Adrenal gland (tissue), 12 donors: ENCODE measurements around the gene DOCK3. TPM values are rescaled to one million over a fixed set of nuclear protein-coding genes. Genes with fewer than 3 reads are reported as not detected.
"Not testable (repeated sequence)": the region's sequence is repeated elsewhere in the genome, so short reads cannot be mapped to it uniquely, and the experiment has no call there.

ENCODE experiments used
- DNase-seq, 7 donors: peaks; one replicate each; pipeline ENCODE4 v3.0.0-alpha.2; 2019 to 2020
- H3K27ac ChIP-seq, 5 donors: fragments of 200-600 bp; sonication (generic) in 4 of 5; 1 replicate in 3 of 5; 2 replicates in 2 of 5; pipeline versions ENCODE4 v1.5.1 to v1.8.0; 2016 to 2020; ENCODE audit warnings: mild to moderate bottlenecking in 1 of 5
- H3K27me3 ChIP-seq: fragments of 200-600 bp; 2 replicates; pipeline ENCODE4 v1.8.0; 2021
- H3K36me3 ChIP-seq, 2 donors: fragments of 200-600 bp; replicated peaks in 1 of 2; 1 replicate in 1 of 2; 2 replicates in 1 of 2; pipeline versions ENCODE4 v1.5.1 to v1.8.0; 2018 to 2022
- H3K4me1 ChIP-seq, 2 donors: fragments of 200-600 bp; replicated peaks in 1 of 2; 1 replicate in 1 of 2; 2 replicates in 1 of 2; pipeline versions ENCODE4 v1.5.1 to v1.8.0; 2018 to 2021
- H3K4me3 ChIP-seq, 4 donors: fragments of 200-600 bp; sonication (generic) in 3 of 4; one replicate each; pipeline ENCODE4 v1.5.1; 2016 to 2018
- H3K9me3 ChIP-seq, 3 donors: fragments of 200-600 bp; sonication (generic) in 1 of 3; replicated peaks in 1 of 3; 1 replicate in 2 of 3; 2 replicates in 1 of 3; pipeline versions ENCODE4 v1.5.1 to v1.8.0; 2016 to 2021
- POLR2A ChIP-seq, 2 donors: fragments of 450-650 bp; IDR thresholded peaks; one replicate each; pipeline ENCODE4 v1.6.1; 2017; ENCODE audit warnings: antibody characterized with exemption in 2 of 2, mild to moderate bottlenecking in 2 of 2, moderate library complexity in 1 of 2
- WGBS, 4 donors: extraction: QIAGEN DNeasy Blood & Tissue Kit in 2 of 4; methylation state at CpG; one replicate each; pipeline versions ENCODE4 v1.1.5 to v1.1.7; 2013 to 2017; 5-methylcytosine and 5-hydroxymethylcytosine counted together
- intact Hi-C, 2 donors: fragments of 100-400 bp; cut with DNase I; formaldehyde crosslinking; loops; one replicate each; pipeline versions ENCODE4 v1.14.1 to v1.15.0; 2022 to 2023
- polyA plus RNA-seq, 3 donors: library from polyadenylated mRNA; stranded (reverse); fragments of 200-250 nt in 2 of 3; fragments of 350-450 nt in 1 of 3; fragmentation: Illumina TruSeq in 1 of 3; extraction: RNeasy Lipid Tissue Mini Kit (QIAGEN cat#74804) in 1 of 3; gene quantifications; one replicate each; pipeline ENCODE4 v1.2.3, GENCODE V29; 2013 to 2014
- total RNA-seq, 9 donors: library from RNA; depleted of rRNA in 4 of 9; stranded (reverse); fragments of >200 nt in 4 of 9; fragments of 120-200 nt in 1 of 9; fragmentation: NEBNext Ultra II Directional in 1 of 9; extraction: Animal tissue kit (Norgen Biotek cat#: 25700) in 1 of 9; gene quantifications; one replicate each; pipeline versions ENCODE4 v1.1.0 to v1.2.4, GENCODE V29; 2013 to 2023
- TF ChIP-seq, protein P1 (sequence below), 6 experiments: fragments of 450-650 bp in 4 of 6; fragments of 200-600 bp in 2 of 6; sonication (generic) in 1 of 6; IDR thresholded peaks; 1 replicate in 5 of 6; 2 replicates in 1 of 6; pipeline versions ENCODE4 v1.5.1 to v1.8.0; 2016 to 2021; ENCODE audit warnings: antibody characterized with exemption in 6 of 6, mild to moderate bottlenecking in 2 of 6, moderate library complexity in 1 of 6
- donor health status: healthy with polysubstance abuse.
- donor health status: Bipolar disorder and iron deficiency.
- donor health status: DM: yes; HTN: yes; CAD: no.
- donor health status: DM: no; HTN: no; CAD: no.
- donor health status: DM: no; HTN: no; CAD: no.
- donor health status: DM: yes; HTN: yes; CAD: no.

The DOCK3 gene
- total and polyA plus RNA-seq, 12 donors, result 0.72 to 8.6 (median 2.9) TPM

DNA sequence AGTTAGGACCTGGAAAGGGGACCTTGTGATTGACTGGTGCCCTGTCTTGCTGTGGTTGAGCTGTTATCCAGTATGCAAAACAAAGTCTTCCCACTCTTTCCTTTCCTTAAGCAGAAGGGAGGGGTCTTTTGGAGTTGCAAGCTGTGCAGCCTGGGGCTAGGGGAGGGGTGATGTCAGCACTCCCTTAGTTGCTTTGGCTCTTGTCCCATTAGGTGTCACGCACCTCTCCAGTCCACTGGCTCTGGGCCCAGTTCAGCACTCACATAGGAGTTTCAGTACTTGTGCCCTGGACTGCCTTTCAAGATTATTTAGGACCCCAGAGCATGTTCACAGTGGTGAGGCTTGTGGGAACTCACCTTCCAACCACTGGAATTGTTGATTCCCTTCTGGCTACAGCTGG lies 238.5 kb downstream of the DOCK3 start:
- intact Hi-C loops, result no loop called here
- Histone ChIP-seq H3K36me3 (no peaks in the 10 kb centered on the region), H3K4me1 (no peaks in the 10 kb centered on the region), H3K4me3 (no peak overlapping the region), H3K27me3 (no peaks in the 10 kb centered on the region), H3K27ac (no peak overlapping the region), H3K9me3 (no peaks in the 10 kb centered on the region)
- DNase-seq, result no peak
- 7 to 53% (median 13%) methylated on average over 1 of the region's 1 CpG; no CpG with 5 or more reads in 1 of the 4 donors for WGBS, 4 donors
- TF ChIP-seq, protein P1, sequence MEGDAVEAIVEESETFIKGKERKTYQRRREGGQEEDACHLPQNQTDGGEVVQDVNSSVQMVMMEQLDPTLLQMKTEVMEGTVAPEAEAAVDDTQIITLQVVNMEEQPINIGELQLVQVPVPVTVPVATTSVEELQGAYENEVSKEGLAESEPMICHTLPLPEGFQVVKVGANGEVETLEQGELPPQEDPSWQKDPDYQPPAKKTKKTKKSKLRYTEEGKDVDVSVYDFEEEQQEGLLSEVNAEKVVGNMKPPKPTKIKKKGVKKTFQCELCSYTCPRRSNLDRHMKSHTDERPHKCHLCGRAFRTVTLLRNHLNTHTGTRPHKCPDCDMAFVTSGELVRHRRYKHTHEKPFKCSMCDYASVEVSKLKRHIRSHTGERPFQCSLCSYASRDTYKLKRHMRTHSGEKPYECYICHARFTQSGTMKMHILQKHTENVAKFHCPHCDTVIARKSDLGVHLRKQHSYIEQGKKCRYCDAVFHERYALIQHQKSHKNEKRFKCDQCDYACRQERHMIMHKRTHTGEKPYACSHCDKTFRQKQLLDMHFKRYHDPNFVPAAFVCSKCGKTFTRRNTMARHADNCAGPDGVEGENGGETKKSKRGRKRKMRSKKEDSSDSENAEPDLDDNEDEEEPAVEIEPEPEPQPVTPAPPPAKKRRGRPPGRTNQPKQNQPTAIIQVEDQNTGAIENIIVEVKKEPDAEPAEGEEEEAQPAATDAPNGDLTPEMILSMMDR (IDR thresholded peaks at IDR 0.05), result no peak
- TF ChIP-seq POLR2A (IDR thresholded peaks at IDR 0.05), result no peak

DNA sequence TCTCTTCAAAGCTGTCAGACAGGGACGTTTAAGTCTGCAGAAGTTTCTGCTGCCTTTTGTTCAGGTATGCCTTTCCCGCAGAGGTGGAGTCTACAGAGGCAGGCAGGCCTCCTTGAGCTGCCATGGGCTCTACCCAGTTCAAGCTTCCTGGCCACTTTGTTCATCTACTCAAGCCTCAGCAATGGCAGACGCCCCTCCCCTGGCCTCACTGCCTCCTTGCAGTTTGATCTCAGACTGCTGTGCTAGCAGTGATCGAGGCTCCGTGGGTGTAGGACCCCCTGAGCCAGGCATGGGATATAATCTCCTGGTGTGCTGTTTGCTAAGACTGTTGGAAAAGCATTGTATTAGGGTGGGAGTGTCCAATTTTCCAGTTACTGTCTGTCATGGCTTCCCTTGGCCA lies 247.3 kb downstream of the DOCK3 start:
- intact Hi-C loops, H3K4me1 ChIP-seq, H3K9me3 ChIP-seq, H3K36me3 ChIP-seq, H3K27ac ChIP-seq, H3K4me3 ChIP-seq, H3K27me3 ChIP-seq, DNase-seq: not testable (repeated sequence)
- 80 to 100% (median 89%) methylated on average over 5 of the region's 5 CpGs for WGBS, 4 donors

DNA sequence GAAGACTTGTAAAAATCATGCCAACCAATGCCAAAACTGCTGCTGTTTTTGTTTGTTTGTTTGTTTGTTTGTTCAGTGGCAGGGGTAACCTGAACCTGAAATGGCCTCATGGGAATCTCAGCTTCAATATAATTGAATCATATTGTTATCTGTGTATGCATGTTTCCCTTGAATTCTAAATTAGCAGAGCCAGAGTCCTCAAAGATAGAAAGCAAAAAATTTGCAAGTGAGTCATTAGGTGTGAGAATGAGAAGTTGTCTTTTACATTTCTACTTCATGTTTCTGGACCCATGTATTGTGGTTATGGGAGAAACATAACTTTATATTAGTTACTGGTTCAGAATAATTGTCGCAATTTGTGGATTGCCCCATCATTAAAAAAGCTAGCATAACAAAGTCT lies 249.2 kb downstream of the DOCK3 start:
- WGBS, 4 donors, result 81 to 100% (median 95%) methylated on average over 1 of the region's 1 CpG
- H3K27me3 ChIP-seq, result no peaks in the 10 kb centered on the region

DNA sequence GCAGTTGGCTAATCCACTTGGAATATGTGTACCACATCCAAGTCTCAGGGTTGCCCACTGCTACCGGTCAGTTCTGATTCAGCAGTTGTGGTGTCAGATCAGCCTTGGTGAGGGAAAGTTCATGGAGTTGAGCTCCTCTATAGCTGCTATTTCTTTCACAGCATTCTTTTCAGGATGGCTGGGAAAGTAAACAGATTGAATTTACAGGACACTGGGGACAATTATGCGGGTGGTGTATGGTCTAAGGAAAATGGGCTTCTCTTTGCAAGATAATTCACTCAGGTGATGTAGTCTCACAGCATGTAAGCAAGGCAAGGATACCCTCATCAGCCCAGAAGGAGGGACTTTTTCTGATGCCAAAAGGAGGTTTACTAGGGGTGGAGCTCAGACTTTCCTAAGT lies 249.9 kb downstream of the DOCK3 start:
- Histone ChIP-seq H3K9me3 (no peaks in the 10 kb centered on the region), H3K27me3 (no peaks in the 10 kb centered on the region), H3K4me3 (no peak overlapping the region), H3K27ac (no peak overlapping the region), H3K36me3 (no peaks in the 10 kb centered on the region), H3K4me1 (no peaks in the 10 kb centered on the region)
- TF ChIP-seq, protein P1 (IDR thresholded peaks at IDR 0.05), result no peak
- 72 to 88% (median 83%) methylated on average over 2 of the region's 2 CpGs for WGBS, 4 donors
- no peak for DNase-seq
- intact Hi-C loops, result no loop called here

More for the DNA sequence above, 249.2 kb downstream of the DOCK3 start:
- Histone ChIP-seq H3K36me3 (no peaks in the 10 kb centered on the region), H3K4me1 (no peaks in the 10 kb centered on the region), H3K4me3 (no peak overlapping the region), H3K27ac (no peak overlapping the region), H3K9me3 (no peaks in the 10 kb centered on the region)
- no peak for DNase-seq
- no peak for TF ChIP-seq POLR2A (IDR thresholded peaks at IDR 0.05)
- TF ChIP-seq, protein P1 (IDR thresholded peaks at IDR 0.05), result no peak
- intact Hi-C loops, result no loop called here

DNA sequence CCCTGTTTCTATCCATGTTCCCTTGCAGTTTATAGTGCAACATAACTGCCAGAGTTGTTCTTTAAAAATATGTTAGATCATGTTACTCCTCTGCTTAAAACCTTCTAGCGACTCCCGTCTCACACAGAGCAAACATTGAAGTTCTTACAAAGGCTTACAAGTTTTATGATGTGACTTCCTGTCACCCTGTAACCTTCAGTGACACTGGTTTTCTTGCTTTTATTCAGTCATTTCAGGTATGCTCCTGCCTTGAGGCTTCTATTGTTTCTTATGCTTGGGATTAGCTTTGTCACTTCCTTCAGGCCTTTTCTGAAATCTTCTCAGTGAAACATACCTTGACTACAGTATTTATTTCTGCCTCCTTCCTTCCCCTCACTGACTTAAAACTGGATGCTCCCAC lies 252.1 kb downstream of the DOCK3 start:
- no peak for DNase-seq
- H3K36me3 ChIP-seq, result no peaks in the 10 kb centered on the region
- TF ChIP-seq, protein P1 (IDR thresholded peaks at IDR 0.05), result no peak
- TF ChIP-seq POLR2A (IDR thresholded peaks at IDR 0.05), result no peak
- 46 to 67% (median 64%) methylated on average over 2 of the region's 2 CpGs for WGBS, 4 donors
- H3K4me1 ChIP-seq, result no peaks in the 10 kb centered on the region
- H3K27me3 ChIP-seq, result no peaks in the 10 kb centered on the region
- no peak overlapping the region for H3K27ac ChIP-seq
- no peaks in the 10 kb centered on the region for H3K9me3 ChIP-seq
- intact Hi-C loops, result no loop called here
- no peak overlapping the region for H3K4me3 ChIP-seq
